ENCODE results near the gene CHRNB4.
"Not testable (repeated sequence)": the region's sequence is repeated elsewhere in the genome, so short reads cannot be mapped to it uniquely, and the experiment has no call there.

The CHRNB4 gene, protein sequence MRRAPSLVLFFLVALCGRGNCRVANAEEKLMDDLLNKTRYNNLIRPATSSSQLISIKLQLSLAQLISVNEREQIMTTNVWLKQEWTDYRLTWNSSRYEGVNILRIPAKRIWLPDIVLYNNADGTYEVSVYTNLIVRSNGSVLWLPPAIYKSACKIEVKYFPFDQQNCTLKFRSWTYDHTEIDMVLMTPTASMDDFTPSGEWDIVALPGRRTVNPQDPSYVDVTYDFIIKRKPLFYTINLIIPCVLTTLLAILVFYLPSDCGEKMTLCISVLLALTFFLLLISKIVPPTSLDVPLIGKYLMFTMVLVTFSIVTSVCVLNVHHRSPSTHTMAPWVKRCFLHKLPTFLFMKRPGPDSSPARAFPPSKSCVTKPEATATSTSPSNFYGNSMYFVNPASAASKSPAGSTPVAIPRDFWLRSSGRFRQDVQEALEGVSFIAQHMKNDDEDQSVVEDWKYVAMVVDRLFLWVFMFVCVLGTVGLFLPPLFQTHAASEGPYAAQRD

DNA sequence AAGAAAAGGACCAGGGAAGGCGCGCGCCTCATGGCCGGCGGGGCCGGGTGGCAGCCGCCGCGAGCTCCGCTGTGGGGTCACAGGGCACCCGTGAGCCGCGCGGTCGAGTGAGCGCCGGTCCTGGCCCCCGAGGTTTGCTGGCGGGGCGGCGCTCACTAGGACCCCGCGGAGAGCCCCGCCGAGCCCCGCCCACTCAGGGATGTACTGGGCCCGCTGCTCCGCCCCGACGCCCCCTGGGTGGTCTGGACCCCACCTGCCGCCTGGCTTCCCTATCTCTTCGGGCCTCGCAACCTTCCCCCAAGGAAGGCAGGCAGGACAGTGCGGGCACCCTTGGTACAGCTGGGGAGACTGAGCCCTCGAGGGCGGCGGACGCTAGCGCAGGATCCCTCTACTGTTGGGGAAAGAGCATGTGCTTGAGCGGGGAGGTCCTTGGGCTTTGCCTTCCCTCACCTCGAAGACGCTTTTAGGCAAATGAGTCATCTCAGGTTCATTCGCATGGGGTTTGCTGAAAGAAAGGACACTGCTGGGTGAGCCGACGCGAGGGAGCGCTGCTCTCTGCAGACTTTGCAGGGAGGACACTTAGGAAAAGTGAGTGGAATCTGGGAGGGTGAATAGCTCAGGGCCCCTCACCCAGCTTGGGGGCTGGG is at the start of gene CHRNB4:
CHRNB4 (minus strand) TSS at position 109 of the 647 bp plus-strand sequence; CDS start at position 32, 77 bp downstream.
- peak; percentile 25 for DNase-seq

GRCh38 chr15:78689626-78690025 is 48.6 kb upstream of the CHRNB4 start:
- no peak for DNase-seq

GRCh38 chr15:78685925-78686324 is 44.9 kb upstream of the CHRNB4 start:
- DNase-seq = no peak

DNA sequence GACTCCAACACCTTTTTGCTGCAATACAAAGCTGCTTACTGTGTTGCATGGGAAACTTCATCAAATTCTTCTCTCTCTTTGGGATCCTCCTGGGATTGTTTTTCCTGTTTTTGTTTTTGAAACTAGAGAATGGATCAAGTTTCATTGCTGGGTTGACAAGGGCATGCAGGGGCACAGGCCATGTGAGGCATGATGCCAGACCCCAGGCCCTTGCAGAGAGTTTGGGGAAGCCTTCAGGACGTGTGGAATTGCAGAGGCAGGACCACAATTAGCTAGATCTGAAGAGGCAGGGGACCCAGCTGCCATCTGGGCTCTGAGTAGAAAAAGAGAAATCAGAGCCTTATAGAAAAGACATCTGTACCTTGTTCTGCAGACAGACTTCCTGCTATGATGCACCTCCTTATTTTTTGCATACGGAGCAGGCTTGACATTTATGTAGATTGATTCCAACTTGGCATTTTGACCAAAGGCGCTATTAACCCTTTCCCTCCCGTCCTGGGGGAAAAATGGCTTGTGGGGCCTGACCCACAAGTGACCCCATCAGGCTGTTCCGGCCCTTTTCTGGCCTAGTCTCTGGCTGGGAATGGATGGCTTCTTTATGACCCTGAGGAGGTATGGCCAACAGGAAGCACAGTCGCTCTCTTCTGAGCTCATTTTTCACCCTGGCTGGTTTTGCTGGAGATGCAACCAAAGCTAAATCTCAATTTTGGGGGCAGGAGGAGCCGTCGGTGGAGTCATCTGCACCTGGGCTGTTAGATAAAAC is 44.3 kb upstream of the CHRNB4 start:
- no peak for DNase-seq

DNA sequence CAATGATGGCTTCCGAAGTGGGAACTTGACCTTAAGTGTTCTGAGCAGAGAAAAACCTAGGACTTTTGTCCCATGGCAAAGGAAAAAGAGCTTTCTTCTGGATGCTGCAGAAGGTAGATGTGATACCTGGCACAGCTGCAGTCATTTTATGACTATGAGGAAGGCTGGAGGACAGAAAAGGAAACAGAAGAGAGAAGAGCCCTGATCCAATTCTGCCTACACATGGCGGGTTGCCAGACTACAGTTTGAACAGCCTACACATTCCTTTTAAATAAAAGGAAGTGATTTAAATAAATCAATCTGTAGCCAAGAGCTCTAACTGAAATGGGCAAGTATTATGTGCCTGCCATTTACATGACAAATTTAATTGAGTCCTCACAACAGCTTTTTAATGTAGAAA is 43.6 kb upstream of the CHRNB4 start:
- DNase-seq = no peak

GRCh38 chr15:78683599-78683998 is 42.6 kb upstream of the CHRNB4 start:
- not testable (repeated sequence) for DNase-seq

DNA sequence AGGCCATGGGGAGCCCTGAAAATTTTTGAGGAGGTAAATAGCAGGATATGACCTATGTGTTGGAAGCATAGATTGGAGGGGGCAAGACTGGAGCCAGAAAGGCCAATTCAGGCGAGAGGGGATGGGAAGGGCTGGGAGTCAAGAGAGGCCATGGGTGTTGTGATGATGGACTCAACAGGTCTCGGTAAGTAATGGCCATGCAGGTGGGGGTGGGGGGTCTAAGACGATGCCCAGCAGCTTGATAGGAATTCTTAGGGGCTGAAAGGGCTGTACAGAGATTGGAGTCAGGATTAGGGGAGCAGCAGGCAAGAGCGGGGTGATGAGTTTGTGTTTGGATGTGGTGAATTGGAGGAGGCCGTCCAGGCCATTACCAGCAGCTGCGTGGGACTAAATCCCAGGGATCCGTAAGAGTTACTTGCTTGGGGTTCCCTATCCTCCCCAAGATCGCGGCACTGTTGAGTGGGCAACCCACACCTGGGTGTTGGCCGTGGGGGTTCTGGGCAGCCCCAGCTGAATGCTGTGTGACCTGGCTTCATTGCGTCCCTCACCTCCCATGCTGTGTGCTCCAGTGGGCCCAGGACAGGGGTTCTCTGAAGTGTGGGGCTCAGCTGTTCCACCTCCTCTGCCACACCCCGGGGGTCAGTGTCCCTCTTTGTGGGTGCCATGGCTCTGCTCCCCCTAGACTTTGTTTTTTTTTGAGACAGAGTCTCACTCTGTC is 41.8 kb upstream of the CHRNB4 start:
- DNase-seq = no peak

GRCh38 chr15:78682004-78682651 is 41.1 kb upstream of the CHRNB4 start:
- DNase-seq = no peak

DNA sequence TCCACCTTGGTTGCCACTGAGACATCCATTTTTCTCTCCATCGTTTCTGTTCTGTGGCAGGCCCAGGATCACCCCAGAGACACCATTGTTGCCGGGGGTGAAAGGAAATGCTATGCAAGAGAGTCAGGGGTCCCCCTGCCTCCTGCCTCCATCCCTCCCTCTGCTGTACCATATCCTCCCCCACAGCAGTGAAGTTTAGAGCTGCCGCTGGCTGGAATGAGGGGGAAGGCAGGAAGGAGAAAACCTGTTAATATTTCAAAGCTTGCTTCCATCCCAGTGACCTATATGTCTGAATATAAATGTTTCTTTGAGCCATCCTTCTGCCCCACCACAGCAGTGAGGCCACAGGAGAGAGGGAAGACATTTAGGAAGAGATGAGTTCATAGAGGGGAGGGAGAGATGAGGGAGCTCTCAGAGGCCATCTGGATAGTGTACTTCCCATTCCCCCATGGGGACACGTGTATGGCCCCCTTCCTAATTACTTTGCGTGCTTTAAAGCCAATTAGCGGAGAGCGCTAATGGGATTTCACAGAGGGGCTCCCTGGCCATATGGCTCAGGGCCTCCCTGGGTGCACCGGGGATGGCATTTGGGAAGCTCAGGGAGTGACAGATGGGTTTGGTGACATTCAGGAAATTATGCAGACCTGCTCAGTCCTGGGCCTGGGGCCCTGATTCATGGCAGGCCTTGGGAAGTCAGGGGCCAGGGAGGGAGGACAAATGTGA is 40.4 kb upstream of the CHRNB4 start:
- DNase-seq = no peak

GRCh38 chr15:78680431-78681075 is 39.5 kb upstream of the CHRNB4 start:
- no peak for DNase-seq

DNA sequence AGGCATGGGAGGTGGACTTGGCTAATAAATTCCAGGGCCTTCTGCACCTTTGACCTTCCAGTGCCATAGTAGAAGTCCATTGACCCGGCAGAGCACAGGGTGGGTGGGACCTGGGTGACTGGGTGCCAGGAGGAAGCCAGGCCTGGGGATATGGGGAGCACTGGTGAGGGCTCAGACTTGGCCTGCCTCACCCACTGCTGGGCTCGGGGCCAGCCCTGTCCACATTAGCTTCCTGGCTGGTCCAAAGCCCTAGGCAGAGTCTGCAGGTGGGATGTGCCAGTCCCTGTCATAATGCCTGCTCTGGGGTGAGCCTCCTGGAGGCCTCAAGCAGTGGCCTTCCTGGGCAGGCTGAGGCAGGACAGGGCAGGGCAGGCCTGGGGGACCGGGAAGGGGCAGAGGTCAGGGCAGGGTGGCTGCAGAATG is 38.1 kb upstream of the CHRNB4 start:
- no peak for DNase-seq

GRCh38 chr15:78676424-78677110 is 35.6 kb upstream of the CHRNB4 start:
- no peak for DNase-seq

- no peak for DNase-seq
Measured at GRCh38 chr15:78675617-78676360, 34.8 kb upstream of the CHRNB4 start.

DNA sequence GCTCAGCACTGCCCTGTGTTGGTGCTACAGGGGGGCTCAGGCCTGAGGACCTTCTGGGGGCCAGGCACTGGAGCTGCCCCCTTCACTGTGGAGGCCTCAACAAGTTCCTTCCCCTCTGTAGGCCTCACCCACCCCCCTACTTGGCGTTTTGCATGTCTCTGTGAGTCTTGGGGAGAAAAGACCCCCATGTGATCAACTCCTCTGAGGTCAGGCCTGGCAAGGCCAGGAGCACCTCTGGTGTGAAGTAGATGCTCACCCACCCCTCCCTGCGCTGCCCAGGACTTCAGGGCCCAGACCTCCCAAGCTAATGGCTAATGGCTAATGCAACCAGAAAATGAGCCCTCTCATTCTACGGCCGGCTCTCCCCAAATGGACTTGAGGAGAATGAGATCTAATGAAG is 34.2 kb upstream of the CHRNB4 start:
- DNase-seq = no peak

DNA sequence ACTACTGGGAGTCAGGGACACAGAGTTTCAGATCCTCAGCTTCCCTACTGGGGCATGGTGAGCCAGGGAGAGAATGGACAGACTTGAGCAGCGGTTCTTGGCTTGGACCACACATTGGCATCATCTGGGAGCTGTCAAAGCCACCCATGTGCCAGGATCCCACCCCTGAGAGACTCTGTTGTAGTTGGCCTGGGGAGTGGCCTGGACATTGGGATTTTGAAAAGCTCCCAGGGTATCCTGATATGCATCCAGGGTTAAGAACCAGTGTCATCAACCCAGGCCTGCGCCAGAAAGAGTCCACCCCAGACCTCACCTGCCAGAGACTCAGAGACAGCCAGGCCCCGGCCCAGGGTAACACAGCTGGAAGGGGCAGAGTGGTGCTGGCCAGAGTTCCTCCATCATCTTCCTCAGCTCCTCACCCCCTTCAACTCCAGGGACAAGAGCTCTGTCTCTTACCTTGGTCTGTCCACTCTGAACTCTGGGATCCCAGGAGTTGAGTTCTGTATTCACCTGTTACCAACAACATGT is 33.0 kb upstream of the CHRNB4 start:
- no peak for DNase-seq

DNA sequence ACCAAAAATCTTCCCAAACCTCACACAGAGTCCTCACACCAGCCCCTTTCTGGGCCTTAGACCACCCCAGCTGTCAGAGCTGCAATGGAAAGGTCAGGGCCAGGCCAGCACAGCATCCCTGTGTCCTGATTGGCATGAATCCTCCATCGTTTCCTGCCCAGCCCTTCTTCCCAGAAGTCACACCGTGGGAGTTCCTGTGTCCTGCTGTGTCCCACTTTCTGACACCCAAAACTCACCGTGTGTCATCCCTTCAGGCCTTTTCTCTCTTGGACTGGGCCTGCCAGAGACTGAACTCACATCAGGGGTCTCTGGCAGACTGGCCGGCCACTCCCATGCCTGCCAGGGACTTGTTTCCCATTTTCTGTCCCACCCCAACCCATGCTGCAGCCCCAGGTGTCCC is 32.5 kb upstream of the CHRNB4 start:
- no peak for DNase-seq

- no peak for DNase-seq
Measured at GRCh38 chr15:78672285-78673014, 31.4 kb upstream of the CHRNB4 start.

DNA sequence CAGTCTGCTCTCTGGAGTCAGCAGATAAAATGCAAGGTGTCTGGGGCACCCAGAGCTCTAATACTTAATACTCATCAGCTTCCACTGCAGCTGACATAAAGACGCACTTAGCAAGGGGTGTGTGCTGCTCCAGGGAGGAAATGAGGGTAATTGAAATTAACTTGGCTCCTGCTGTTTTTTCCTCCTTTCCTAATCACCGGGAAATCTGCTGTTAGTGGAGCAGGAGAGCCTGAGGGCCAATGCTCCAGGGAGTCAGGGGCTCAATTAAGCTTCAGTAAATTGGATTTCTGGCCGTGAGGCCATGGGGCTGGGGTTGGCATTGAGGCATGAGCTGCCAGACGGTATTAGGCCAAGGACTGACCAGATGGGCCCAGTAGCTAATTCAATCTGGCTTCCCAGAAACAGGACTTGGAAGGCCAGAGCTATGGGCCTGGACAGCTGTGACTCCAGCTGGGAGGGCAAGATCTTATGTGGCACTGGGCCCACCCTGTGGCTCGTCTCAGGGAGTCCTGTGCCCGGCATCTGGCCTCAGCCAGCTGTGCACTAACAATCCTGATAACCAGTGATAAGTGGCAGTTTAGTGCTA is 30.7 kb upstream of the CHRNB4 start:
- no peak for DNase-seq
